ENCODE measurements around the gene ARMC2.
A peak's percentile ranks its signal among the peaks of the same experiment; 100 is the strongest.

Gene ARMC2

DNA sequence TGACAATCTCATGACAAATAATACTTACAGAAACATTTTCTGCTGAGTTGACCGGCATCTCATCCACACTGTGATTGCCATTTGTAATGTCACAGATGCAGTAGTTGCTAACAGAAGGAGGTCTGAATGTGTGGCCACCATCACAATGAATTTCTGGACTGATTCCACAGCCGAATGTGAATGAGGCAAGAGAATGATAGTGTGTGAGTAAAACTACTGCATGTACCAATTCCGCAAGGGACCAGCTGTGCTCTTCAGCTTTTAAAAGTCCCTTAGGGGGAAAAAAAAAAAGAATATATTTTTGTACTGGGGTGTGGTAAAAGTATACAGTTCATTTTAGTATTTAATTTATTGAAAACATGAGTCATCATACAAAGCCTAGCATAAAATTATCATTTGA, 150.3 kb downstream of the ARMC2 start:
- DNase-seq: no peak

DNA sequence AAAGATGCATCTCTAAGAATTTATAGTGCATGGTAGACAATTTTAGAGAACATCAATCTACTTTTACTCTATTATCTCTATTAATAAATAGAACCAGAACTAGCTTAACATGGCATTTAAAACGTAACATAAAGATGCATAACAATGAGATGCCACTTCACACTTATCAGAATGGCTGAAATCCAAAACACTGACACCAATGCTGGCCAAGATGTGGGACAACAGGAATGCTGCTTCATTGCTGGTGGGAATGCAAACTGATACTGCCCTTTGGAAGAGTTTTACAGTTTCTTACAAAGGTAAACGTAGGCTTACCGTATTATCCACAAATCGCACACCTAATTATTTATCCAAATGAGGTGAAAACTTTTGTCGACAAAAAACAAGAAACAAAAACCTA, 151.2 kb downstream of the ARMC2 start:
- no peak for DNase-seq

DNA sequence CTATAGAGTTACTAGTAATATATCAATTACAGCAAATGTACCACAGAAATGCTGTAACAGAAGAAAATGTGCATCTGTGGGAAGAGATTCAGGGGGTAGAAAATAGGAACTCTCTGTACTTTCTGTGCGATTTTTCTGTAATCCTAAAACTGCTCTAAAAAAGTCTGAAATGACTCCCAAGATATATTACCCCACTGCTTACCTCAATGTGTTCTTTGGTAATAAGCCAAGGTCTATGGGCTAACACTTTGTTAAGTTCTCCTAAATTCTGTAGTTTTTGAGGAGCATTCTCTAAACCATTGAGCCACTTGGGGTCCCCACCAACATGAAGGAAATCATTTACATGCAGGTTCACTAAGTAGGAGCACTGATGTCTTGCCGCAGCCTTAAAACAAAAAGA, 152.1 kb downstream of the ARMC2 start:
- DNase-seq: no peak

DNA sequence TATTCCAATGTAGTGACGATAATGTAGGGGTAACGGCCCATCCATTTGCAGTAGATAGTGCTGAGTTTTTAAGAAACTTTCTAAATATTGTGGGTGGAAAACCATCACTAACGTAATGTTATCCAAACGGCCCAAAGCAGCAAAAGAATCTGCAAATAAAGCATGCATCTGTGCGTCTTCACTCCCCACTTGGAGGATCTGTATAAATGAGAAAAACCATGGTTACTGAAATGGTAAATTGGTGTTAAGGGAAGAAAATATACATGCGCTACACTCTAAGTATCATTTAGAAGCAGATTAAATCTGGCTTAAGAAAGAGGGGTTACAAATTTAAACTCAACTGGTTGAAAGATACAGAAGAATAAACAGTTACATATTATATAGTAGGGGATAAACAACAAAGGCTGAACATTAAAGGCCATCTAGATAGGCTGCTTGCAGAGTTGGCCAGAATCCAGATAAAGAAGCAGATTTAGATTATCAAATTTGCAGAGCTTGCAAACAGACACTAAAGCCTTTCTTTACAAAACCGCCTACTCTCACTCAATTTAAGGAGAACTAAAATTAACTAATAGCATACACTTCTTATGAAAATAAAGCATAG, 153.2 kb downstream of the ARMC2 start:
- no peak for DNase-seq

DNA sequence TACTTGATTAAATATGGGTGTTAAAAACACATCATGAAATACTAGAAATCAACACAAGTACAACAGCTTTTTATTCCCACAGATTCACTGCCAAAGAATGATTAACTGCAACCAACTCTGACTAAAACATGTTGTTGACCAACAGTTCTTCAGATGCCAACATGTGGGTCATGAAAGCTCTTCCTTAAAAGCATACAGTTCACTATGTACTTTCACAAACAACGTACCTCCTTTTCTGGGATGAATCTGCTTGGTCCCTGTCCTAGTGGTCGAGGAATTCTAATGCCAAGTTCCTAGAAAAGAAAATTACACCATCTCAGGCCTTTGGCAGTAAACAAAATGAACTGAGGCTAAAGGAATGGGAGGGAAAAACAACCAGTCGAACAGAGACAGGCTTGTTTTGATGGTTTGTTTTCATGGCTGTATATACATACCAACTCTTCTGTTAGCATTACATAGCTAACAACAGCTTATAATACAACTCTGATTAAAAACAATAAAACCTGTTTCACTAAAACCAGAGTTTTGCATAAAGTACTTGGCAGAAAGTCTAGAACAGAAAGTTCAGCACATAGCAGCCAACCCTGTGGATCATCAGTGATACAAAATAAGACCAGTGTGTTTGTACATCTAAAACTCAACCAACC, 154.0 kb downstream of the ARMC2 start:
- no peak for DNase-seq

DNA sequence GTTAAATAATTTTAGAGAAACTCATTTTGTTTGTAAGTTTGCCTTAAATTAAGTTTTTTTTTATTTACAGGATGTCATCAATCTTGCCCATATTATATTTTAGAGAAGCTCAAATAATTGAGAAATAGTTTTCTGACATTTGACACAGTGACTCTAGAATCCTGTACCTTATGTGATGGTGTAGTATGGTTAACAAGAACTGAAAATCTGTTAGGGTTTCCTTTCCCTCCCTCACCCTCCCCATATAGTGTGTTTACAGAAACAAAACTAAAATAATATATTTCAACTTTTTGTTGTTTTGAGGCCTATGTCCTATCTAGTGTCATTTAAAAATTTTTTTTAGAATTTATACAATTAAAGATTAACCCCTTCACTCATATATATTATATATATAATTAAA, 154.7 kb downstream of the ARMC2 start:
- no peak for DNase-seq

DNA sequence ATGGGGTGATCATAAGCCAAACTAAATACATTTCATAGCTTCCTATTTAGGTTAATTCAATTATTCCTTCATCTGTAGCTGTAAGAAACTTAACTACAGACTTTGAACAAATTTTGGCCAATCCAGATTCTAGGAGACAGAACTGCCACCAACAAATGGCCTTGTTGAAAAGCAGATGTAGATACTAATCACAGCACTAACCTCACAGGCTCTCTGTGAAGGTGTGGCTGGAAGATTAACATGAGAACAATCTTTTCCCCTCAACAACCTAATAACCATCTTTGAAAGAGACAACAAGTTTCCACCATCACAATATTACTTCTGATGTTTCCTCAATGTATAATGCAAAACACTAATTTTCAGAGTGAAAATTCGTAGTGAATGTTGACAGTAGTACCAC, 158.6 kb downstream of the ARMC2 start:
- DNase-seq: no peak

DNA sequence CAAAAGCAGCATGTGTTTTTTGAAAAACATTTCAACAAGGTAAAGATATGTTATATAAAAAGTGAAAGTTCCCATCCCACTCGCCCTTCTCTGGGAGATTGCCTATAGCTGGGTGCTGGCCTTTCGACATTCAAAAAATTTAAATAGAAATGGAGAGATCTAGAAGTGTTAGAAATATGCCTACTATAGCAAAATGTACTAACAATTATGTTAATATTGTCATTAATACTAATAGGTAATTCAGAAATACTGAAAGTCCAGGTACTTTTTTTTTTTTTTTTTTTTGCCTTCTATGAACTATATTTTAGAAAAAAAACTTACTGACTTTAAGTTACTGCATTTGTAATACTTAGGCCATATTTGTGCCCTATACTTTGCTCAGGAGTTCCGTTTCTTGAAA, 159.3 kb downstream of the ARMC2 start:
- DNase-seq: no peak

DNA sequence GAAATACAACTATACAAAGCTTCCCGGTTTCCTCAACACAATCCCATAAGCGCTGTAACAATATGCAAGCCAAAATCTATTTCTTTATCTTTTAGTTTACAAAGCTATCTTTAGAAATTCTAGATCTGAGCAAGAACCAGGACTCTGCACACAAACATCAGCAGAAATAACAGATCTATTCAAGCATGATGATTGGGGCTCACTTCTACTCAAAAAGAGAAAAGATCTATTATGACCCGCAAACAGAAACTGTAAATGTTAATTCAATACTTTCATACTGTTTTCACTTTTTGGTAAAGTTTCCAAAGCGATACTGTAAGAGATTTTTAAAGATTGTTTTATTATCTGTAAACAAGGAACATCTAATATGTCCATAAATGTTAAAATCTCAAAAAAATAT, 159.8 kb downstream of the ARMC2 start:
- no peak for DNase-seq

DNA sequence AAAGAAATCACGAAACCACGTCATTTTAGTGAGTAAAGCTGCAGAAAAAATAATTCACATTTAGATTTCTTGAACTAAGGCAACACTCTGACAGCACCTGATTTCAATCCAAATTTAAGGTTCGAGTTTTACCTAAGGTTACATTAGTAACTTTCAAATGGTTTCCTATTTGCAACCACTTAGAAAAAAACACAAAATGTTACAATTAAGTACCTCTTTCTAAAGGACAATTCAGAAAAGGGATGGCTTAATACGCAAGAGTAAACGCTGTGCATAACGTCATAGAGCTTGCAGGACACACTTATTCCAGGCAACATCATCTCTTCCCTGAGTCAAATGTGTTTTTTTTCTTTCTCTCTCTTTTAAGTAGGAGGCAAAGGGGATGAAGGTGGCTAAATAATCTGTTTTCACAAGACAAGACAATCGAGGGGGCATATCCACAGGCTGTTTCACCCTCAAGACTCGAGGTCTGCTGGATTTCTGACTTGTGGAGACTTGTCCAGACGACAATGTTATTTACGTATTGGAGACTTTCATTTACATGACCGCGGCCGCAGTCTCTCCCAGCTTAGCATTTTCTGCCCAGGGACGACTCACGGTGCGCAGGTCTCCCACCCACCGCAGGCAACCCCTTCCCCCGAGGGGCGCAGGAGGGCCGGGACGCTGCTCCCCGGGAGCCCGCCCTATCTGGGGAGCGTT, 160.5 kb downstream of the ARMC2 start:
- DNase-seq: peak in 1 of 2 experiments; percentile 26

DNA sequence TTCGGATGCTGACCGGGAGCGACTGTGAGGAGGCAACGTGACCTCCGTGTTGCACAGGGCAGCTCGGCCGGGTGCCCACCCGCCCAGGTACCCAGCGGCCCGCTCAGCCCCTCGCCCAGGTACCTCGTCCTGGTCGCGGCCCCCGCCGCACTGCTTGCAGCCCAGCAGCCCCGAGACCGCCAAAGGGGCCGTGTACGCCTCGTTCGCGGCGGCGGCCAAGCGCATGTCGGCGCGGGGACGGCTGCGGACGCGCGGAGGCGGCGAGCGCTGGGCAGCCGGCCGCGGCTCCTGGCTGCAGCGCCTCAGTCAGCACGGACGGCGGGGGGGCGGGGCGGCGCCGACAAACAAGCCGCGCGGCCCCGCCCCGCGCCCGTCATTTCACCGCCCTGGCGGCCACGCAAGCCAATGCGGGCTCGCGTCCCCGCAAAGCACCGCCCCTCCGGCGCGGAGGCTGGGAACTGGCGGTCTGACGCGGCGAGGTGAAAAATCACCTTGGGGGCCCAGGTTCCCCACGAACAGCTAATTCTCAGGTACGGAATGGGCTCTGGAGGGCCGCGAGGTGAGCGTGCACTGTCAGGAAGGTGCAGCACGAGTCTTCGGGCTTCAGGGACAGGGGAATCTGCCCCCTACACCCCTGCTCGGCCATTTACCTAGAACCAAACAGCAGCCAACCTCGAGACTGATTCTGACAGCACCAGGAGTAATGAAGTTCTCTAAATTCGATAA, 161.2 kb downstream of the ARMC2 start:
- DNase-seq: peak; percentile 90 to 93

DNA sequence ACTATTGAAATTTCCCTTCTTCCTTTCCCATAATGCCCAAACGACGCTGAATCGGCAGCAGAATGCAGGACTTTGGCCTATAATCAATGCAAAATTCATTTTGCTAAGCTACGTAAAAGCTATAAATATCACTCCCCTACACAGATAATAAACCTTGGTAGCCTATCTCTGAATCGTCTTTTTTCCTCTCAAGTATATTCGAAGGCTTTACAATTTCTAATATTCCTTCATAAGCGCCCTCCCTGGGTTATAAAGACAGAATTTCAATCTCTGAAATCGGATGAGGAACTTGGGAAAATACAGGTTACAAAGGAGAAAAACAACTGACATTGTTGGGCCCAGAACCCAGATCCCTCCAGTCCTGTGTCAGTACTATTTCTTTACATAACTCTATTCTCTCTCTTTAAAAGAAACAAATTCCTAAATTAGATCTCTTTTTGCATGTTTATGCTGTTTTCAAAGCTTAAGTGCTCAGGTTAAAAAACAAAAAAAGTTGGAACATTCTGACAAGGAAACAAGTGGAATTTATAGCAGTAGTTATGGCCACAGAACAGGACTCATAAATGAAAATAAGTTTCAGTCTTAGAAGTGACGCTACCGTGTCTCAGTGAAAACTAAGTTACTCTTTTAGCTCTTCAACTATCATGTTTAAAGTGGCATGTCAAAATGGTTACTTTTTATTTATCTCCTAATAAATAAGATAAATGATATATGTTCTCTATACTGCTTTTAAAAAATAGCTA, 161.9 kb downstream of the ARMC2 start:
- no peak for DNase-seq

DNA sequence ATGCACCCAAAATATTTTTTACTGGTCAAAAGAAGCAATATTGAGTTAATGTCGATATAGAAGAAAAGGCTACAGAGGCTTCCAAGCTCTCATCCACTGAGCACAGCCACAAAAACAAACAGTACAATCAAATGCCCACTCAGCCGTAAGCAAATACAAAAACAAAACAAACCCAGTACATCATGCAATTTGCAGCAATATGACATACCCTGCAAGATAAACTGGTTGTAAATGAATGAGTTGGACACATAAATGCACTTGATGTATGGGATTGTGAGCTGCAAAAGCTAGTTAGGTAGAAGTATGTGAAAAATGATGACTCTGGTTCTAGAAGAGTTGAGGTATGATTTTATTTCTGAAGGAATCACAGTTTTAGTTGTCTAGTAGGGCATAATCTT, 162.5 kb downstream of the ARMC2 start:
- no peak for DNase-seq

DNA sequence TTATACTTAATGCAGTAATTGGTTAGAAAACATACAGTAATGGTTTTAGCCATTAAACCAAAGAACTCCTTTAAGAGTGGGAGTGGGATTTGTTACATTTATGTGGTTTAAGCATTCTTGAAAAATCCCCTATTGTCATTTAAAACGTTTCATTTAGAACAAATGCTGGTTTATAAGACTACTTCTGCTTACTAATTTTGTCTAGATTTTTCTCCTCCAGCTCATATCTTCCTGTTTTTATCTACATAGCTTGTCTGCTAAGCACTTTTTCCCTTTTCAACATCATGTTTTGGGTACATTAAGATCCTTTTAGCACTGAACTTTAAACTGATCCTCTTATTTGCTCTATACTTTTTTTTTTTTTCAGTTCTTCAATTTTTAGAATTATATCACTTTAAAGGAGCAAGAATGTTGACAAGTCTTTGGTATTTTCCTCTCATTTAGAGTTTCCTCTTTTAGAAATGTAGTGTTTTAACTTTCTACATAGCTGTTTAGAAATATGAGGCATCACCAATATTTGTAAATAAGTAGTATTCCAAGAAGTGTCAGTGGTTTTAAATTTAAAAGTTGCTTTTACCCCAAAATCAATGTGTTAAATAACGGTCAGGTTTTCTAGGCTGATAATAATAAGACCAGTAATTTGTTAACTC, 165.6 kb downstream of the ARMC2 start:
- DNase-seq: no peak

DNA sequence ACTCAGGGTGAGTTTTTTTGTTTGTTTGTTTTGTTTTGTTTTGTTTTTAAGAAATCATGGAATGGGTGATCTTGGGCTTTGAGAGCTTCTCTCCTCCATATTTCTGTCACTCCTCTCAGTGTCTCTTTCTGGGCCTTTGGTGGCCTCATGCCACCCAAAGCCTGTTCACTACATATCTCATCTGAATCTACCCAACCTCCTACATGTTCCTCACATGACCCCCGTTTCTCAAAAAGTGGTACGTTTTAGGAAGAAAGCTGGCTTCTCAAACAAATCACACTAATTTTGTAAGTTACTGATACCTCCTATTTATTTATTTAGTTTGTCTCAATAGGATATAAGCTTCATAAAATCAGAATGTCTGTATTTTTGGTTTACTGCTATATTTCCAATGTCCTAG, 166.4 kb downstream of the ARMC2 start:
- DNase-seq: no peak

DNA sequence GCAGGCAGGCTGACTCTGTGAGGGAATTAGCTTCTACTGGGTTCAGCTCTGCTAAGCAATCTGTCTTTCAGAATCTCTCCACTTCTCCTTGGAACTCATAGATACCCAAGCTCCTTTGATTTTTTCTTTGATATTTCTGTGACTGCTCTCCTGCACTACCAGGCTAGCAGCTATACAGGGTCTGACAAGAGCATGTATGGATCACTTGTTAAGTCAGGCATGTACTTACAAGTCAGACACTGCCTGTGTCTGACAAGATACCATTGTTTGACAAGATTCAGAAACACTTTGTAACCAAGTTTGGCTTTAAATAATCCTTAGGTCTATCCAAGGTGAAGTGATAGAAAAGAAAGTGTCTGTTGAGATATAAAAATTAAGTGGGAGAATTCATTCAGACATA, 167.0 kb downstream of the ARMC2 start:
- no peak for DNase-seq

DNA sequence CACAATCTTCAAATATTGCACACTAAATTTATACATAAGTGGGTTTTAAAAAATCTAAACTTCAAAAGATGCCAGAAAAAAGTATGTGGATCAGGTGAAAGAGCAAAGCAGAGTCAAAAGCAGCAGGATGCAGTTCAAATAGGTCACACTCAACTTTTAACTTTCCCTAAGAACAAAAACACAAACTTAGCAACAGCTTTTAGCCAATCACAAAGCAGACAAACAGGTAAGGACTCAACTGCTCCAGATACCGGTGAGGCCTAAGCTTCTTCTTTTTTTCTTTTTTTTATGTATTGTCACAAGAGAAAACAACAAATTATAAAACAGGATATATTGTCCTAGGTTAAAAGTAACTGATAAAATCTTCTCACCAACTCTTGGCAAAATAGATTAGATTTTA, 171.7 kb downstream of the ARMC2 start:
- DNase-seq: no peak

DNA sequence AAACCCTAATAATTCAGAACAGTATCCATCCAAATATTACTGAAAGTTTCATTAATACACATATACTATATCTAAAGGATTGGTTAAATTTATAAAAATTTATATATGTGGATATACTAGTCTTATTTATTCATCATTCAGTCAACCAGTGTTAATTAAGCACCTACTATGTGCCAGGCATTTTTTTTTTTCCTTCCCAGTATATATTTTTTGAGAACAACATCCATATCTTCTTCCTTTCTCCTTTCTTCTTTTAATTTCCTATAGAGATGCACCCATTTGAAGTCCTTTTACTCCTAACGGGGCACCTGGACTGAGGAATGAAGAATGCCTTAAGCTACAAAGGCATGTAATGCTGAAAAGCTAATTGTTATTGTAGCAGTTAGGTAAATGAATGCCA, 173.6 kb downstream of the ARMC2 start:
- DNase-seq: no peak

DNA sequence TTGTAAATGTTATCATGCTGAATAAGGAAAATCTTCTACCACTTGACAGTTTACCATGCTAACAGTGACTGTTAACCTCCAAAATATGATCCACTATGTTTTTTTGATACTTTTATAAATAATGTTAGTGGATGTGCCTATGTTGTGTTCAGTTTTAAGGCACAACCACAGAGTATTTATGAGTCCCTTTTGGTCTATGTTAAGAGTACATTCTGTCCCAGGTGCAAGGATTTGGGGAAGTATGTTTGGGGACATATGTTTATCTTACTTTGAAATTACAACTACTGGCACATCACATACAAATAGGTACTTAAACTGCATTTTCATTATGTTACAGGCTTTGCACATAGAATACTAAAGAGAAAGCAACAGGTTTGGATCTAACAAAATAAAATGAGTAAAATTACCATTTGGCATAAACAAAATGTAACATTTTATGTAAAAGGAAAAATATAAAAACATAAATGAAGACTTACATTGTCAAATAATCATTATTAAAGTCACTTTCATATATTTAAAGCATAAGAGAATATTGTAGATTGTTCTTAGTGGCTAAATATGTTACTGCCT, 175.2 kb downstream of the ARMC2 start:
- no peak for DNase-seq
